Neural cell (in vitro differentiated cells): Measurements from ENCODE around the gene ZNF18. TPM values are rescaled to one million over a fixed set of nuclear protein-coding genes. Genes with fewer than 3 reads are reported as not detected.

Experiments
- H2AFZ ChIP-seq: fragments of 200-600, 300-800 bp; sonication (generic), shearing (Covaris generic); 2 replicates; pipeline ENCODE4 v1.6.0; 2014; ENCODE audit warnings: low read depth, mild to moderate bottlenecking, antibody characterized with exemption, low read length, moderate library complexity
- H3F3A ChIP-seq: fragments of 200-600 bp; shearing (Covaris generic); 2 replicates; pipeline ENCODE4 v1.6.1; 2016; ENCODE audit warnings: mild to moderate bottlenecking, moderate library complexity, mixed read lengths, antibody characterized with exemption, low read length; ENCODE audit not compliant: insufficient read depth, poor library complexity, severe bottlenecking
- H3K27ac ChIP-seq: fragments of 200-600, 300-800 bp; sonication (generic), shearing (Covaris generic); 2 replicates; pipeline ENCODE4 v1.5.1; 2014; ENCODE audit warnings: mild to moderate bottlenecking, low read length, moderate library complexity
- H3K27me3 ChIP-seq: fragments of 300-800, 200-600 bp; sonication (generic), shearing (Covaris generic); 2 replicates; pipeline ENCODE4 v1.6.0; 2014; ENCODE audit warnings: mild to moderate bottlenecking, low read depth, low read length, moderate library complexity; ENCODE audit not compliant: insufficient read depth
- H3K36me3 ChIP-seq: fragments of 300-800, 200-600 bp; sonication (generic), shearing (Covaris generic); 2 replicates; pipeline ENCODE4 v1.5.1; 2014; ENCODE audit warnings: mild to moderate bottlenecking, antibody characterized with exemption, low read length, moderate library complexity; ENCODE audit not compliant: insufficient read depth
- H3K4me2 ChIP-seq: fragments of 300-800, 200-600 bp; sonication (generic), shearing (Covaris generic); 2 replicates; pipeline ENCODE4 v1.6.0; 2014; ENCODE audit warnings: mild to moderate bottlenecking, low read length
- H3K4me3 ChIP-seq: fragments of 300-800, 200-600 bp; sonication (generic), shearing (Covaris generic); 2 replicates; pipeline ENCODE4 v1.5.1; 2014; ENCODE audit warnings: mild to moderate bottlenecking, low read length, moderate library complexity
- H3K79me2 ChIP-seq: fragments of 200-600 bp; shearing (Covaris generic); replicated peaks from 2 replicates; pipeline ENCODE4 v1.6.0; 2014; ENCODE audit warnings: mild to moderate bottlenecking, low read length, moderate library complexity; ENCODE audit not compliant: insufficient read depth
- H3K9ac ChIP-seq: fragments of 300-800, 200-600 bp; sonication (generic), shearing (Covaris generic); 2 replicates; pipeline ENCODE4 v1.6.1; 2016; ENCODE audit warnings: mild to moderate bottlenecking, low read length, mixed read lengths
- H3K9me2 ChIP-seq: fragments of 200-600 bp; shearing (Covaris generic); 2 replicates; pipeline ENCODE4 v1.6.1; 2016; ENCODE audit warnings: mild to moderate bottlenecking, low read length, mixed read lengths; ENCODE audit not compliant: insufficient read depth
- H3K9me3 ChIP-seq: fragments of 200-600, 300-800 bp; sonication (generic), shearing (Covaris generic); 2 replicates; pipeline ENCODE4 v1.6.1; 2016; ENCODE audit warnings: mild to moderate bottlenecking, mixed run types, low read length, moderate library complexity, mixed read lengths
- H4K20me1 ChIP-seq: fragments of 200-600 bp; shearing (Covaris generic); 2 replicates; pipeline ENCODE4 v1.6.1; 2016; ENCODE audit warnings: mild to moderate bottlenecking, mixed run types; ENCODE audit not compliant: insufficient read depth
- EP300 ChIP-seq: fragments of 450-650 bp; conservative IDR thresholded peaks from 2 replicates; pipeline ENCODE4 v1.6.1; 2014; ENCODE audit warnings: antibody characterized with exemption, mild to moderate bottlenecking, moderate library complexity; ENCODE audit not compliant: poor library complexity, severe bottlenecking
- EZH2 ChIP-seq: fragments of 200-600, 300-800 bp; shearing (Covaris generic), sonication (generic); IDR thresholded peaks from 2 replicates; pipeline ENCODE4 v1.6.1; 2014; ENCODE audit warnings: antibody characterized with exemption, low read length, borderline replicate concordance, mild to moderate bottlenecking; ENCODE audit not compliant: insufficient read depth, poor library complexity, severe bottlenecking
- MXI1 ChIP-seq: fragments of 450-650 bp; conservative IDR thresholded peaks from 2 replicates; pipeline ENCODE4 v1.6.1; 2014; ENCODE audit warnings: antibody characterized with exemption, mild to moderate bottlenecking; ENCODE audit not compliant: poor library complexity, severe bottlenecking
- POLR2AphosphoS5 ChIP-seq: IDR thresholded peaks from 2 replicates; pipeline ENCODE4 v1.6.1; 2012
- RAD21 ChIP-seq: fragments of 450-650 bp; conservative IDR thresholded peaks from 2 replicates; pipeline ENCODE4 v1.6.1; 2014; ENCODE audit warnings: antibody characterized with exemption, mild to moderate bottlenecking, moderate library complexity
- SMC3 ChIP-seq: fragments of 450-650 bp; conservative IDR thresholded peaks from 2 replicates; pipeline ENCODE4 v1.6.1; 2014; ENCODE audit warnings: antibody characterized with exemption, mild to moderate bottlenecking, moderate library complexity; ENCODE audit not compliant: poor library complexity
- TAF1 ChIP-seq: IDR thresholded peaks from 2 replicates; pipeline ENCODE4 v1.6.1; 2012; ENCODE audit warnings: low read depth
- polyA plus RNA-seq: library from polyadenylated mRNA; depleted of rRNA; stranded (reverse); fragments of >200 nt; gene quantifications from 2 replicates; pipeline ENCODE4 v1.2.3, GENCODE V29; 2014
- TF ChIP-seq, protein P1 (sequence below): IDR thresholded peaks from 2 replicates; pipeline ENCODE4 v1.6.1; 2012; ENCODE audit warnings: borderline replicate concordance
- TF ChIP-seq, protein P2 (sequence below): fragments of 450-650 bp; IDR thresholded peaks from 2 replicates; pipeline ENCODE4 v1.5.1; 2014; ENCODE audit warnings: antibody characterized with exemption, mild to moderate bottlenecking, moderate library complexity; ENCODE audit not compliant: poor library complexity, severe bottlenecking

Gene ZNF18
- polyA plus RNA-seq, 1 donor from 2014 or later = 18.6 TPM

DNA sequence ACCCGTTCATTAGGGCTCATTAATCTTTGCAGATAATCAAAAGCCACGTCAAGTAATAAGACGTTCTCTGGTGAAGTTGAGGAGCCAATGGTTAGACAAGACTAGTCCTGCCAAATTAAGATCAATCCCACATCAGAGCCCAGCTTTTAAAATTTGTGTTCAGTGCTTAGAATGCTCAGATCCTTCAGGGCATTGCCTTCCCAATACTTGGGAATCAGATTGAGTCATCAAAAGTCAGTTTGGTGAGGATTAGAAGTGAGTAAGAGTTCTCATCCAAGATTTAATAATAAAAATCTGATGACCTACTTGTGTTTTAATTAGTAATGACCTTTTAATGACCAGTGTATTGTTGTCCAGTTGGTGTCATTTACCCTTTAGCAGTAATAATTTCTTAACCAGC, 43.2 kb upstream of the ZNF18 start:
- Histone ChIP-seq H3K9me3 (no peaks in the 10 kb centered on the region), H3K27ac (no peak overlapping the region), H3K27me3 (no peaks in the 10 kb centered on the region), H3K79me2 (peaks cover 89% of the 10 kb centered on the region), H3K9ac (no peak overlapping the region), H4K20me1 (no peaks in the 10 kb centered on the region), H3F3A (no peaks in the 10 kb centered on the region), H2AFZ (no peak overlapping the region), H3K36me3 (no peaks in the 10 kb centered on the region), H3K4me2 (no peak overlapping the region), H3K4me3 (no peak overlapping the region), H3K9me2 (no peaks in the 10 kb centered on the region)
- TF ChIP-seq TAF1 (no peak), POLR2AphosphoS5 (no peak), SMC3 (no peak)
- TF ChIP-seq, protein P1, sequence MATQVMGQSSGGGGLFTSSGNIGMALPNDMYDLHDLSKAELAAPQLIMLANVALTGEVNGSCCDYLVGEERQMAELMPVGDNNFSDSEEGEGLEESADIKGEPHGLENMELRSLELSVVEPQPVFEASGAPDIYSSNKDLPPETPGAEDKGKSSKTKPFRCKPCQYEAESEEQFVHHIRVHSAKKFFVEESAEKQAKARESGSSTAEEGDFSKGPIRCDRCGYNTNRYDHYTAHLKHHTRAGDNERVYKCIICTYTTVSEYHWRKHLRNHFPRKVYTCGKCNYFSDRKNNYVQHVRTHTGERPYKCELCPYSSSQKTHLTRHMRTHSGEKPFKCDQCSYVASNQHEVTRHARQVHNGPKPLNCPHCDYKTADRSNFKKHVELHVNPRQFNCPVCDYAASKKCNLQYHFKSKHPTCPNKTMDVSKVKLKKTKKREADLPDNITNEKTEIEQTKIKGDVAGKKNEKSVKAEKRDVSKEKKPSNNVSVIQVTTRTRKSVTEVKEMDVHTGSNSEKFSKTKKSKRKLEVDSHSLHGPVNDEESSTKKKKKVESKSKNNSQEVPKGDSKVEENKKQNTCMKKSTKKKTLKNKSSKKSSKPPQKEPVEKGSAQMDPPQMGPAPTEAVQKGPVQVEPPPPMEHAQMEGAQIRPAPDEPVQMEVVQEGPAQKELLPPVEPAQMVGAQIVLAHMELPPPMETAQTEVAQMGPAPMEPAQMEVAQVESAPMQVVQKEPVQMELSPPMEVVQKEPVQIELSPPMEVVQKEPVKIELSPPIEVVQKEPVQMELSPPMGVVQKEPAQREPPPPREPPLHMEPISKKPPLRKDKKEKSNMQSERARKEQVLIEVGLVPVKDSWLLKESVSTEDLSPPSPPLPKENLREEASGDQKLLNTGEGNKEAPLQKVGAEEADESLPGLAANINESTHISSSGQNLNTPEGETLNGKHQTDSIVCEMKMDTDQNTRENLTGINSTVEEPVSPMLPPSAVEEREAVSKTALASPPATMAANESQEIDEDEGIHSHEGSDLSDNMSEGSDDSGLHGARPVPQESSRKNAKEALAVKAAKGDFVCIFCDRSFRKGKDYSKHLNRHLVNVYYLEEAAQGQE = no peak

DNA sequence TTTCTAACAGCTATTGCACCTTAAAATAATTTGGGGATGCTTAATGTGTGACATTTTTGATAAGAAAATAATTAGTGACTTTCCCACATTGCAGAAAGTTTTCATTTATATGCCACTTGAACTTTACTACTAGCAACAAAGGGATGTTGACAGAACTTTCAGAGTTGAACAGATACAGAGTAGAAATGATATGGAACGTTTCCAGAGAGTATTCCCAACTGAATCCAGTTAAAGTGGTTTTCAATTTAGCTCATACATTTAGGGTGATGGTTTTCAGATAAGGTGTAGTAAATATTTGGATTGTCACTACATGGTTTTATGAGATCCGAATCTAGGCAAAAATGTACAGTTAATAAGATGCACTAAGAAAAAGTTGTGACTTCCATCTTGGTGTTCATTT, 40.7 kb upstream of the ZNF18 start:
- Histone ChIP-seq H2AFZ (no peak overlapping the region), H3K9me2 (no peaks in the 10 kb centered on the region), H3K9me3 (no peaks in the 10 kb centered on the region), H3K36me3 (peaks cover 6% of the 10 kb centered on the region), H3K27ac (no peak overlapping the region), H3K4me2 (no peak overlapping the region), H3K27me3 (no peaks in the 10 kb centered on the region), H3K9ac (no peak overlapping the region), H3K79me2 (peaks cover 86% of the 10 kb centered on the region), H4K20me1 (no peaks in the 10 kb centered on the region), H3F3A (no peaks in the 10 kb centered on the region), H3K4me3 (no peak overlapping the region)
- no peak for TF ChIP-seq EZH2
- no peak for TF ChIP-seq POLR2AphosphoS5
- TF ChIP-seq MXI1 = no peak
- TF ChIP-seq TAF1 = no peak
- TF ChIP-seq, protein P1 = no peak
- no peak for TF ChIP-seq RAD21
- no peak for TF ChIP-seq EP300
- TF ChIP-seq SMC3 = no peak
- TF ChIP-seq, protein P2, sequence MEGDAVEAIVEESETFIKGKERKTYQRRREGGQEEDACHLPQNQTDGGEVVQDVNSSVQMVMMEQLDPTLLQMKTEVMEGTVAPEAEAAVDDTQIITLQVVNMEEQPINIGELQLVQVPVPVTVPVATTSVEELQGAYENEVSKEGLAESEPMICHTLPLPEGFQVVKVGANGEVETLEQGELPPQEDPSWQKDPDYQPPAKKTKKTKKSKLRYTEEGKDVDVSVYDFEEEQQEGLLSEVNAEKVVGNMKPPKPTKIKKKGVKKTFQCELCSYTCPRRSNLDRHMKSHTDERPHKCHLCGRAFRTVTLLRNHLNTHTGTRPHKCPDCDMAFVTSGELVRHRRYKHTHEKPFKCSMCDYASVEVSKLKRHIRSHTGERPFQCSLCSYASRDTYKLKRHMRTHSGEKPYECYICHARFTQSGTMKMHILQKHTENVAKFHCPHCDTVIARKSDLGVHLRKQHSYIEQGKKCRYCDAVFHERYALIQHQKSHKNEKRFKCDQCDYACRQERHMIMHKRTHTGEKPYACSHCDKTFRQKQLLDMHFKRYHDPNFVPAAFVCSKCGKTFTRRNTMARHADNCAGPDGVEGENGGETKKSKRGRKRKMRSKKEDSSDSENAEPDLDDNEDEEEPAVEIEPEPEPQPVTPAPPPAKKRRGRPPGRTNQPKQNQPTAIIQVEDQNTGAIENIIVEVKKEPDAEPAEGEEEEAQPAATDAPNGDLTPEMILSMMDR = no peak
